Measurements from ENCODE around the gene XRCC4. TPM values are rescaled to one million over a fixed set of nuclear protein-coding genes. Genes with fewer than 3 reads are reported as not detected.
"Not testable (repeated sequence)": the region's sequence is repeated elsewhere in the genome, so short reads cannot be mapped to it uniquely, and the experiment has no call there.

Gene XRCC4
- total RNA-seq, 1 donor from 2014 or later = 11.6 TPM

DNA sequence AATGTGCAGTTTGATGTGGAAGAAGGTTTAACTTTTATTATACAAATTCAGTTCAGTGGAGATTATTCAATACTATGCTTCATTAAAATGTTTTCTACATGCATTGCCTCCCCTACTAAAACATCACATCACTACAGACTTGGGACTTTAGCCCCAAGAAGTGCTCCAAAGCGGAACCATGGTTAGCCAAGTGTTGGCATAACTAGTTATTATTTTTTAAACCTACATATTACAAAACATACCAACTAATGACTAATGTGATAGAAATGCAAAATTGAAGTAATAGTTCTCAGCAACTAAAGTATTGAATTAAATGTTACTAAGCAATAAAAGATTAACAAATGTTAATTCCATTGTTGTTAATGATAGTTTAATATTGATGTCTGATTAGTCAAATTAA lies 74.5 kb downstream of the XRCC4 start:
- no peaks in the 10 kb centered on the region for H3K9me3 Mint-ChIP-seq
- H3K27ac Mint-ChIP-seq = no peak overlapping the region
- intact Hi-C loops (cut with micrococcal nuclease) = no loop called here
- H3K4me1 Mint-ChIP-seq = peaks cover 3% of the 10 kb centered on the region
- DNase-seq = no peak
- no peaks in the 10 kb centered on the region for H3K27me3 Mint-ChIP-seq
- no peak overlapping the region for H3K4me3 Mint-ChIP-seq
- no peaks in the 10 kb centered on the region for H3K36me3 Mint-ChIP-seq (ENCODE audit: low read depth)

DNA sequence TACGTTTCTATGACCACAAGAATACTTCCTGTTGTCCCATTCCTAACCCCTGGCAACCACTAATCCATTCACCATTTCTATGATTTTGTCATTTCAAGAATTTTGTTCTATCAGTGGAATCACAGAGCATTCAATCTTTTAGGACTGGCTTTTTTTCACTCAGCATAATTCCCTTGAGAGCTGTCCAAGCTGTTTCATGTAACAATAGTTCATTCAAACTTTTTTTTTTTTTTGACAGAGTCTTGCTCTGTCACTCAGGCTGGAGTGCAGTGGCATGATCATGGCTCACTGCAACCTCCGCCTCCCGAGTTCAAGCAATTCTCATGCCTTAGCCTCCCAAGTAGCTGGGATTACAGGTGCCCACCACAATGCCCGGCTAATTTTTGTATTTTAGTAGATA lies 75.6 kb downstream of the XRCC4 start:
- DNase-seq; H3K27ac Mint-ChIP-seq; H3K9me3 Mint-ChIP-seq; H3K4me1 Mint-ChIP-seq; H3K4me3 Mint-ChIP-seq; intact Hi-C loops (cut with micrococcal nuclease); H3K27me3 Mint-ChIP-seq; H3K36me3 Mint-ChIP-seq (ENCODE audit: low read depth): not testable (repeated sequence)

DNA sequence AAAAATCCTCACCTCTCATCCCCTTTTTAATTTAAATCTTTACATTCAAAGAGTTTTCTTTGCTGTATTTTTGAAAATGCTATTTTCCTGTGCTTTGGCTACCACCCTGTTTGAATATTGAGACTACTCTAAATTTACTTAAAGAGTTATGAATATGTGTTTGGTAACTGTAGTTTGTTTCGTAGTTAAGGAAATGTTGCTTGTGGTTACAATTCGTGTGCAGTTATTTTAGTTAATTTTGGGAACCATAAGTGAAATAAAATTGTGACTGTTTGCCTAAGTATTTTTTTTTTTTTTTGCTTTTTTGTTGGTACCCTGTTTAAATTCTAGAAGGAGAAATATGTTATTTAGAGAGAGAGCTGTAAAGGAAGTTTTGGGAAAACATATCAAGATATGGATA lies 78.7 kb downstream of the XRCC4 start:
- Mint-ChIP-seq H3K27me3 (no peaks in the 10 kb centered on the region), H3K36me3 (ENCODE audit: low read depth) (no peaks in the 10 kb centered on the region), H3K4me3 (no peak overlapping the region), H3K9me3 (no peaks in the 10 kb centered on the region), H3K27ac (no peak overlapping the region), H3K4me1 (peaks cover 3% of the 10 kb centered on the region)
- DNase-seq = no peak
- intact Hi-C loops (cut with micrococcal nuclease) = no loop called here

DNA sequence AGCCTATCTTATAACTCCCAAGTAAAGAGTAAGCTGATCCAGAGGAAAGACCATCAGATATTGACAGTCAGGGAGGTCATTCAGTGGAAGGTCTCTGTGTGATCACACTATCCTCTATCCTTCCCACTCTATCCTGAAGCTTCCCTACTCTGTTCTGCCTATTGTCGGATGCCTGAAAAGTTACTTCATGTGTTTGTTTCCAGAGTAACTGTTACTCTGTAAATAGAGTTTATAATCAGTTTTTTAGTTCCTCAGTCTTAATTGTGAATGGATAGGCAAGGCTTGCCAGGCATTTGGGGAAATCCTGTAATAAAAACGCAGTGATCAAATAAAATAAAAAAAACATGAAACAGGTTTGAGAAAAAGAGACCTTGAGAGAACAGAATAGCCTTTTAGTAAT lies 79.8 kb downstream of the XRCC4 start:
- intact Hi-C loops (cut with micrococcal nuclease) = no loop called here
- peaks cover 3% of the 10 kb centered on the region for H3K4me1 Mint-ChIP-seq
- H3K4me3 Mint-ChIP-seq = no peak overlapping the region
- no peak for DNase-seq
- no peak overlapping the region for H3K27ac Mint-ChIP-seq
- H3K36me3 Mint-ChIP-seq (ENCODE audit: low read depth) = no peaks in the 10 kb centered on the region
- H3K27me3 Mint-ChIP-seq = no peaks in the 10 kb centered on the region
- no peaks in the 10 kb centered on the region for H3K9me3 Mint-ChIP-seq

DNA sequence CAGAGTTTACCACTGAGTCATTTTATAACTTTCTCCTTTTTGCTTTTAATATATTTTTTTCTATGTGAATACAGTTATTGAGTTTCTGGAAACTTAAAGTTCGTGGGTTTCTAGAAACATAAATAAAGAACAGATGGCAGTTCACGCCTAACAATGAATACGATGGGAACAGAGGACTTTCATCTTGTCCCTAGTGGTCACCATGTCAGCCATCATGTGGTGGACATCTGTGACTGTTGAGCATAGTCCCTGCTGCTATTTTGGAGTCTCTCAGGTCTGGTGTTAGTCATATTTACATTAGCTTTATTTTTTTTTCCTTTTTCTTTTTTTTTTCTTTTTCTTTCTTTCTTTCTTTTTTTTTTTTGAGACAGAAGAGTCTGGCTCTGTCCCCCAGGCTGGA lies 85.3 kb downstream of the XRCC4 start:
- Mint-ChIP-seq H3K27me3 (no peaks in the 10 kb centered on the region), H3K9me3 (no peaks in the 10 kb centered on the region), H3K4me1 (no peaks in the 10 kb centered on the region), H3K4me3 (no peak overlapping the region), H3K36me3 (ENCODE audit: low read depth) (no peaks in the 10 kb centered on the region), H3K27ac (no peak overlapping the region)
- intact Hi-C loops (cut with micrococcal nuclease) = no loop called here
- no peak for DNase-seq

DNA sequence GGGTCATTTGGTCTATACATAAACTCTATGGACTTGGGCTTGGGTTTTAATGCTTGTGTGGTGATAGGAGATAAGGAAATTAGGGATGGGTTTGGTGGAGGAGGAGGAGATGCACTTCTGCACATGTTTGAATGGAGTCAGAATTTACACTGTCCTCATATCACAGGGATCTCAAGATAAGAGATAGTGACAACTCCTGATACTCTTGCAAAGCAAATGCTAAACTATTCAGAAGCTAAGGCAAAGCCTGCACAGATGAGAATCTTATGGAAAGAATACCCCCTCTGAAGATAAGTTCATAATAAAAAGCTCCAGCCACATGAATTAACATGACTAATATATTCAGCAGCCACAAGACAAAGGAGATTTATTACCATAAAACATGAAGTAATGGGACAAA lies 90.2 kb downstream of the XRCC4 start:
- Mint-ChIP-seq H3K27ac (no peak overlapping the region), H3K36me3 (ENCODE audit: low read depth) (no peaks in the 10 kb centered on the region), H3K4me1 (no peaks in the 10 kb centered on the region), H3K27me3 (no peaks in the 10 kb centered on the region), H3K4me3 (no peak overlapping the region), H3K9me3 (no peaks in the 10 kb centered on the region)
- DNase-seq = no peak
- intact Hi-C loops (cut with micrococcal nuclease) = no loop called here

DNA sequence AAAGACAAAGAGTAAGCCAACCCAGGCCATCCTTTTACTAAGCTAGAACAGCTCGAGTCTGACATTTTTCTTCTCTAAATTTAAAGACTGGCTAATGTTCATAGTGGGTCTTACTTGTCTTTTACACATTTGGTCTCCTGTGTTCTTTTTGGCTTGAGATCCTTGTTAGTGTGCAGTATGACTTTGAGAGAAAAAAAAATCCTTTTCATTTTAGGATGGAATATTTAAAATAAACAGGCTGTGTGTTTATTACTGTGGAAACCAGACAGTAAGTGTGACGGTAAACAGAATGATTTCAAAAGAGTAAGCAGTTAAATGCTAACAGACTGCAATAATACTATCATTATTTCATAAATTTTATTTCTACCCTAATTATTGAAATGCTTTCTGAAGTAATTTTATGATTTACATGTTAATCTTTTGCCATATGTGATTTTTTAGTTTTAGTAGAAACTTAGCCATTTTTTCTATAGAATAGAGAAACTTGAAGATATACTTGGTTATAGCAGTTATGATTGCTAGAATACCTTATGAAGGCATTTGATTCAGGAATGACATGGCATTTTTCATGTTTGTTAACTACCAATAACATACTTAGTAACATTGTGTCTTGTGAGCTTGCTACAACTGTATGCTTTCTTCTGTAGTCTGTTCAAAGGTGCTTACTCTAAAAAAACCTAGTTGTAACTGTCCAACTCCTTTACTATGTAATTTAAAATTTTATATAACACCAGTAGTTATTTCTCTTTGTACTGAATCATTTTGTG lies 92.4 kb downstream of the XRCC4 start:
- no peak overlapping the region for H3K27ac Mint-ChIP-seq
- intact Hi-C loops (cut with micrococcal nuclease) = no loop called here
- H3K4me3 Mint-ChIP-seq = no peak overlapping the region
- no peaks in the 10 kb centered on the region for H3K36me3 Mint-ChIP-seq (ENCODE audit: low read depth)
- no peaks in the 10 kb centered on the region for H3K27me3 Mint-ChIP-seq
- no peaks in the 10 kb centered on the region for H3K9me3 Mint-ChIP-seq
- DNase-seq = no peak
- H3K4me1 Mint-ChIP-seq = no peaks in the 10 kb centered on the region

DNA sequence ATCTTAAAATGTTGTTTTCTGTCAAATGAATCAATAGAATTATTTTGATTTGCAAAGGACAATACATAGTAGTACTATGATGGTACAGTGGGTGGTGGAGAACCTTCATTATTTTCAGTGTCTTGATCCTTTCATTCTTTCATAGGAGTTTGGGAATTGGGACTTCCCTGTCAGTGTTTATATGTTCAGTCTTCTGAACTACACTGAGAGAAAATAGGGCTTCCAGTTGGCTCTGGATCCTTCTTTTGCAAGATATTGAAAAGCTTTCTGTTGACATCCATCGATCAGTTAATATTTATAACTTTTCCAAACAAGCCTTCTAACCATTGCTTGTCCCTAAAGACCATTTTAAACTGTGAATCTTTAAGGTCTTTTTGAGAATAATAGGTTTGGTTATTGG lies 94.7 kb downstream of the XRCC4 start:
- DNase-seq = no peak
- Mint-ChIP-seq H3K4me1 (no peaks in the 10 kb centered on the region), H3K9me3 (no peaks in the 10 kb centered on the region), H3K27me3 (no peaks in the 10 kb centered on the region), H3K4me3 (no peak overlapping the region), H3K27ac (no peak overlapping the region), H3K36me3 (ENCODE audit: low read depth) (no peaks in the 10 kb centered on the region)
- intact Hi-C loops (cut with micrococcal nuclease) = no loop called here

DNA sequence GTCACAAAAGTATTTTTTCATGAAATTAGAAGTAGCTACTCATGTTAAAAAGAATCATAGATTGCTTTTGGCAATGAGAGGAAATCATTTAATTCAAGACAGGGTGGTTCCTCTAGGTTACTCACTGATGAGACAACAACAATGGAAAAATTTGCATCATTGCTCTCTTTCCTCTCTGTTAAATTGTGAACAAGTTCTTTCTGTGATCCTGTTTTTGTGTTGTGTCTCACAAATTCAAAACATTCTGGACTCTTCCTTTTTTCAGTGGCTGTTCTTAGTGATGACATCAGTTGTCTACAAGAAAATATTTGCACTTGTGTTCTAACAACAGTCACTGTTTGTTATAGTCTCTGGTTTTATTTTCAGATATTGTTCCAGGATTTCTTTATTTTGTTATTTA lies 95.3 kb downstream of the XRCC4 start:
- H3K27ac Mint-ChIP-seq = no peak overlapping the region
- no peak for DNase-seq
- H3K27me3 Mint-ChIP-seq = no peaks in the 10 kb centered on the region
- intact Hi-C loops (cut with micrococcal nuclease) = no loop called here
- no peaks in the 10 kb centered on the region for H3K9me3 Mint-ChIP-seq
- H3K36me3 Mint-ChIP-seq (ENCODE audit: low read depth) = no peaks in the 10 kb centered on the region
- H3K4me1 Mint-ChIP-seq = no peaks in the 10 kb centered on the region
- no peak overlapping the region for H3K4me3 Mint-ChIP-seq

DNA sequence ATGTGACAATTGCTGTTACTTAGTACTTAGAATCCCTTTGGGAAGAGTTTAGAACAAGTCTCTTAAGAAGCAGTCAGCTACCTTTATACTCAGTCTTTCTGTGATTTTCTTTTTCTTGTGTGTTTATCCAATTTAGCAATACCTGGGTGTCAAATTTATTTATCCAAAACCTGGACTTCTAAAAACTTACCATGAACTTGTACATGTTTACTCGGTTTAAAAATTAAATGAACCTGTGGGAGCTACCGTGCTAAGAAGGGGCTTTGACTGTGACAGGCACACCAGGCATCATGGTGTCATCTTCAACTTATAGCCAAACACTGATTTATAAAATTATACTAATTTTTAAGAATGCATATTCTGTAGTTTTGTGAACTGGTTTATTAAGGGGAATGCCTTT lies 96.5 kb downstream of the XRCC4 start:
- no peak overlapping the region for H3K4me3 Mint-ChIP-seq
- H3K27me3 Mint-ChIP-seq = no peaks in the 10 kb centered on the region
- H3K9me3 Mint-ChIP-seq = no peaks in the 10 kb centered on the region
- H3K4me1 Mint-ChIP-seq = no peaks in the 10 kb centered on the region
- intact Hi-C loops (cut with micrococcal nuclease) = no loop called here
- no peaks in the 10 kb centered on the region for H3K36me3 Mint-ChIP-seq (ENCODE audit: low read depth)
- DNase-seq = no peak
- no peak overlapping the region for H3K27ac Mint-ChIP-seq

DNA sequence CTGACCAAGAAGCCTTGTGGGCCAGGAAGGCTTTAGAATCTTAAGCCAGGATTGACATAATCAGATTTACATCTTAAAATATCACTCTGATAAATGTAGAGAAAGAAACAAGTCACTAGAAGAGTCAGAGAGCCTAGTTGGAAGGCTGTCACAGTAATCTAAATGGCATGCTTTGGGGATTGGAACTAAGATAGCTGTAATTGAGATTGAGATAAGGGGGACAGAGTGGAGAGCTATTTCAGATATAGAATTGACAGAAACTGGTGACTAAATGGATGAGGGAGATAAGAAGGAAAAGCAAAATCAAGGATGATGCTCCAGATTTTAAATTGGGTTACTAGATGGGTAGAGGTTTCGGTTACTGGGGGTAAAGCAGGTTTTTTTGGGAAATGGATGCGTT lies 100.5 kb downstream of the XRCC4 start:
- DNase-seq = no peak
- Mint-ChIP-seq H3K27me3 (no peaks in the 10 kb centered on the region), H3K9me3 (no peaks in the 10 kb centered on the region), H3K4me1 (no peaks in the 10 kb centered on the region), H3K27ac (no peak overlapping the region), H3K4me3 (no peak overlapping the region), H3K36me3 (ENCODE audit: low read depth) (no peaks in the 10 kb centered on the region)
- intact Hi-C loops (cut with micrococcal nuclease) = no loop called here

DNA sequence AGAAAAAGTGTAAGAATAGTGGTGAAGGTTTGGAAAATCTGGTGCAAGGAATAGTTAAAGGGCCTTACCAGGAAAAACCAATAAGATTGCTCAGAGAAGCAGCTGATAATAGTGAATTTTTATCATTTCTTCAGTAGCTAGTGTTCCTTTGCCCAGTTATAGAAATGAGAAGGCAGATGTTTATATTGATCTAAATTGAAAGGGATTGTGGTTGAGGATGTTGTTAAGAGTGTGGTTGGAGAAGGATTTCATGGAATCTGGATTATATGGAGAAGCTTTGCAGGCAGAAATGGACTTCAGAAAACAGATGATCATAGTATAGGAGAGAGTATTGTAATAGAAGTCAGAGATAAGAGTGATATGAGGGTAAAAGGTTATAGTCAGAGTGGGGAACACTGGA lies 102.6 kb downstream of the XRCC4 start:
- Mint-ChIP-seq H3K9me3 (no peaks in the 10 kb centered on the region), H3K36me3 (ENCODE audit: low read depth) (no peaks in the 10 kb centered on the region), H3K27me3 (no peaks in the 10 kb centered on the region)

DNA sequence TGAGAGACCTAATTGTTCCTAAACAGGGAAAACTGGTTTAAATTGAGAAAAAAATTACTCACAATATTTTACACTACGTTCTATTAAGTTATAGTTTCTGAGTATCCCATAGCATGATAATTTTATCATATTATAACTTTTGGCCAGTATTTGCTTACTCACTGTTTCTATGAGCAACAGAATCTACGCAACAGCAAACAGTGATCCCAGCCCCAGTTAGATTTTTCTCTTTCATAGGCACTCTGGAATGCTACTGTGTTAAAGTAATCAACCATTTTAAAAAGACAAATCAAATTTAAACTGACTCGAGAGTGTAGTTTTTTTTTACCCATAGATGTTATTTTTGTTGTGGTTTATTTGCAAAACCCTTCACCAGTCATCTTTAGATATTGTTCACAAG lies 107.2 kb downstream of the XRCC4 start:
- Mint-ChIP-seq H3K27ac (no peak overlapping the region), H3K9me3 (no peaks in the 10 kb centered on the region)
- intact Hi-C loops (cut with micrococcal nuclease) = no loop called here

More for the DNA sequence above, 102.6 kb downstream of the XRCC4 start:
- Mint-ChIP-seq H3K27ac (no peak overlapping the region), H3K4me1 (no peaks in the 10 kb centered on the region), H3K4me3 (no peak overlapping the region)
- no peak for DNase-seq
- intact Hi-C loops (cut with micrococcal nuclease) = no loop called here

DNA sequence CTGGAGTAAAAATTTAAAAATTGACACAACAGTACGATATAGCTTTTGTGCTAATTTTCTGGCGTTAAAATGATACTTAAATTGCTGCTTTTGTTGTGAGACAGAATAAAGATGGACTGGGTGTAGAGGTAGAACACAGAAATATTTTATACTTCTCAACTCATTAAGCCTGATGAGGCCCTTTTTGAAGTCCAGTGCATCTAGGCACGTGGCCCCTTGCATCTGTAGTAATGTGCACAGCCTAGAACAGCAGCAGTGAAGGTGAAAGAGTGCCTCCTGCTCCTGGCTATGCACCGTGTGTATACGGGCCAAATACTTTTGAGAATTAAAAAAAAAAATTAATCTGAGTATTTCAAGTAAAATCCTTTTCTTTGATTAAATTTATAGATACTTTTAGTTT lies 115.6 kb downstream of the XRCC4 start:
- DNase-seq = no peak
- Mint-ChIP-seq H3K9me3 (no peaks in the 10 kb centered on the region), H3K27me3 (no peaks in the 10 kb centered on the region), H3K4me1 (no peaks in the 10 kb centered on the region), H3K36me3 (ENCODE audit: low read depth) (no peaks in the 10 kb centered on the region), H3K27ac (no peak overlapping the region), H3K4me3 (no peak overlapping the region)
- intact Hi-C loops (cut with micrococcal nuclease) = no loop called here

More for the DNA sequence above, 107.2 kb downstream of the XRCC4 start:
- no peaks in the 10 kb centered on the region for H3K27me3 Mint-ChIP-seq
- H3K36me3 Mint-ChIP-seq (ENCODE audit: low read depth) = no peaks in the 10 kb centered on the region
- H3K4me1 Mint-ChIP-seq = no peaks in the 10 kb centered on the region
- DNase-seq = no peak
- H3K4me3 Mint-ChIP-seq = no peak overlapping the region

DNA sequence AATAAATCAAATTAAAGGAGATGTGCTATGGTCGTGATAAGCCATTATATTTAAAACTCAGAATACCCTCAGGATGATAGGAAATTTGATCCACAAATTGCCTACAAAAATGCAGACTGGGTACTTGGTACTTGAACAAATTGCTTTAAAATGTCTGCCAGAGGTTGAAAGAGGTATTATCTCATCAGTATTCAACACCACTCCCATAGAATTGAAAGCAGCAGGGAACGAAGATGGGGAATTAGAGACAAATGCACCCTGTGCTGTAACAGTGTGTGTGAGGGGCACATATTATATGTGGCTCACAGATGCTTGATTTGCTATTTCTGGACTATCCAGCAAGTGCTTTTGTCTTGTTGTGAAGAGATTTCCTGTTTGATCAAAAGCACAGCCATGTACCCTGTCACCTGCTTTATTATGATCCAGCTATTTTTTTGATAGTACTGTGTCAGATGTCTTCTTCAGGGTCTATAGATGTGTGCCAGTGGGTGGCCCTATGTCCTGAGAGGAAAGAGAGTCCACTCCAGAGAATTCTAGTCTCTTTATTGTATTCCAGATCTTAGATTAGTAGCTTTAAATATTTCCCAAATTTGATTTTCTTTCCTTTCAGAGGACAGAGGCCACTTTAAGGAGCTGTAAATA lies 120.1 kb downstream of the XRCC4 start:
- H3K36me3 Mint-ChIP-seq (ENCODE audit: low read depth) = no peaks in the 10 kb centered on the region
- intact Hi-C loops (cut with micrococcal nuclease) = no loop called here
- H3K4me3 Mint-ChIP-seq = no peak overlapping the region

More for the DNA sequence above, 120.1 kb downstream of the XRCC4 start:
- no peak overlapping the region for H3K27ac Mint-ChIP-seq
- no peaks in the 10 kb centered on the region for H3K4me1 Mint-ChIP-seq
- H3K9me3 Mint-ChIP-seq = no peaks in the 10 kb centered on the region
- H3K27me3 Mint-ChIP-seq = no peaks in the 10 kb centered on the region
- DNase-seq = no peak

Data from activated CD4-positive, alpha-beta T cell treated with anti-CD3 and anti-CD28 coated beads, Interleukin-2, amount 10 ng/mL, durations not matched to agents 24 days and 14 days (primary cell).